Skin of body (tissue), 2 donors: Measurements from ENCODE around the gene SLAIN1. TPM values are rescaled to one million over a fixed set of nuclear protein-coding genes. Genes with fewer than 3 reads are reported as not detected.
A peak's percentile ranks its signal among the peaks of the same experiment; 100 is the strongest.
"Not testable (repeated sequence)": the region's sequence is repeated elsewhere in the genome, so short reads cannot be mapped to it uniquely, and the experiment has no call there.

Experiments
- DNase-seq: peaks from one replicate; lab custom pipeline; 2025; lab: John Stamatoyannopoulos, UW
- total RNA-seq: library from RNA; depleted of rRNA; stranded (reverse); fragments of >200 nt; gene quantifications from one replicate; pipeline ENCODE4 v1.2.3, GENCODE V29; 2014

SLAIN1 gene
- total RNA-seq, result 7.4 TPM

DNA sequence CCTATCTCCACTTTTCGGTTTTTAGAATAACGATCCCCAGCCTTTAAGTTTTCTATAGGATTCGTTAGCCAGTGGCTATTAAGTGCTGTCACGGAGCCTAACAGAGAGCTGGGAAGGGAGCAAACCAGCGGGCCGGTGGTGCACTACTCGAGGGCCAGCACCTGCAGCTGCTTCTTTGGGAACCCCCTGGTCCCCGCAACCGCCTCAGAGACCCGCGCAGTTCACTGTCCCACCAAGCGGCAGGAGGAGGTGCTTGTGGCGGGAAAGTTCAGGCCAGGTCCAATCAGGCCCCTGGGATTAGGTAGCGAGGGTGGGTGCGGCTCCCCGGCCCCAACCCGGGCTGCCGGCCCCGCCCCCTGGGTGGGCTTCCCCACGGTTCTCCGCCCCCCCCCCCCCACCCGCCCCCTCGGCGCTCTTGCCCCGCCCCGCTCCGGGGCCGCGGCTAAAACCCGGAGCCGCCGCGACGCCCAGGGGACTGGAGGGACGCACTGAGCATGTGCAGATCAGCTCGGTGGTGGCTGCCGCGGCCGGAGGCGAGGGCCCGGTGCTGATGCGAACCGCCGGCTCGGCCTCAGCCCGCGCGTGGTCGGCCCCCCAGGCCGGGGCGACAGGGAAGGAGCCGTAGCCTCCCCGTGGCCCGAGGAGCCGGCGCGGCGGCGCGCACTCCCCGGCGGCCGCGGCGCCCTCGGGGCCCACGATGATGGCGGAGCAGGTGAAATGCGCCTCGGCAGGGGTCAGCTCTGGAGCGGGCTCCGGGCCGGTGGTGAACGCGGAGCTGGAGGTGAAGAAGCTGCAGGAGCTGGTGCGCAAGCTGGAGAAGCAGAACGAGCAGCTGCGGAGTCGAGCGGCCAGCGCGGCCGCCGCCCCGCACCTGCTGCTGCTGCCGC, at the start of gene SLAIN1:
Gene SLAIN1, plus strand, starts transcription at position 471 of the 887 bp plus-strand sequence. Its CDS starts 227 bp downstream, at position 698.
- peak; percentile 8 for DNase-seq

DNA sequence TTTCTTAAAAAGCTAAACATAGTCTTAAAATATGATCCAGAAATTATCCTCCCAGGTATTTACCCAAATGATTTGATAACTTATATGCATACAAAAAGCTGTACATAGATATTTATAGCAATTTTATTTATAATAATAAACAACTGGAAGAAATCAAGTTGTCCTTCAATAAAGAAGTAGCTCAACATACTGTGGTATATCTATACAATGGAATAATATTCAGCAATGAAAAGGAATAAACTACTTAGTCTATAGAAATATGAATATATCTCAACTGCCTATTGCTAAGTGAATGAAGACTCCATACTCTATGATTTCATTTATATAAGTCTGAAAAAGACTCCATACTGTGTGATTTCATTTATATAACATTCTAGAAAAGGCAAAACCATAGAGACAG, 47.1 kb upstream of the SLAIN1 start:
- DNase-seq, result no peak

- no peak for DNase-seq
Measured at GRCh38 chr13:77653301-77653700, 44.2 kb upstream of the SLAIN1 start.

DNA sequence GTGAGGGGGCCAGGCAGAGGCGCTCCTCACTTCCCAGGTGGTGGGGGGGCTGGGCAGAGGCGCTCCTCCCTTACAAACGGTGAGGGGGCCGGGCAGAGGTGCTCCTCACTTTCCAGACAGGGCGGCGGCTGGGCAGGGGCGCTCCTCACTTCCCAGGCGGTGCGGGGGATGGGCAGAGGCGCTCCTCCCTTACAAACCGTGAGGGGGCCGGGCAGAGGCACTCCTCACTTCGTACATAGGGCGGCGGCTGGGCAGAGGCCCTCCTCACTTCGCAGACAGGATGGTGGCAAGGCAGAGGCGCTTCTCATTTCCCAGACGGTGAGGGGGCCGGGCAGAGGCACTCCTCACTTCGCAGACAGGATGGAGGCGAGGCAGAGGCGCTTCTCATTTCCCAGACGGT, 37.5 kb upstream of the SLAIN1 start:
- DNase-seq, result not testable (repeated sequence)

DNA sequence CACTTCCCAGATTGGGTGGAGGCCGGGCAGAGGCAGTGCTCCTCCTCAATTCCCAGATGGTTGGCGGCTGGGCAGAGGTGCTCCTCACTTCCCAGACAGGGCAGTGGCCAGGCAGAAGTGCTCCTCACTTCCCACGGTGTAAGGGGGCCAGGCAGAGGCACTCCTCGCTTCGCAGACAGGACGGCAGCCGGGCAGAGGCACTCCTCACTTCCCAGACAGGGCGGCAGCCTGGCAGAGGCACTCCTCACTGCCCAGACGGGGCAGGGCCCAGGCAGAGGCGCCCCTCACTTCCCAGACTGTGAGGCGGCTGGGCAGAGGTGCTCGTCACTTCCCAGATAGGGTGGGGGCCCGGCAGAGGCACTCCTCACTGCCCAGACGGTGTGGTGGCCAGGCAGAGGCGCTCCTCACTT, 36.6 kb upstream of the SLAIN1 start:
- no peak for DNase-seq

GRCh38 chr13:77662301-77662700, 35.2 kb upstream of the SLAIN1 start:
- DNase-seq, result not testable (repeated sequence)

GRCh38 chr13:77662831-77663230, 34.7 kb upstream of the SLAIN1 start:
- not testable (repeated sequence) for DNase-seq

GRCh38 chr13:77674852-77675251, 22.6 kb upstream of the SLAIN1 start:
- no peak for DNase-seq

DNA sequence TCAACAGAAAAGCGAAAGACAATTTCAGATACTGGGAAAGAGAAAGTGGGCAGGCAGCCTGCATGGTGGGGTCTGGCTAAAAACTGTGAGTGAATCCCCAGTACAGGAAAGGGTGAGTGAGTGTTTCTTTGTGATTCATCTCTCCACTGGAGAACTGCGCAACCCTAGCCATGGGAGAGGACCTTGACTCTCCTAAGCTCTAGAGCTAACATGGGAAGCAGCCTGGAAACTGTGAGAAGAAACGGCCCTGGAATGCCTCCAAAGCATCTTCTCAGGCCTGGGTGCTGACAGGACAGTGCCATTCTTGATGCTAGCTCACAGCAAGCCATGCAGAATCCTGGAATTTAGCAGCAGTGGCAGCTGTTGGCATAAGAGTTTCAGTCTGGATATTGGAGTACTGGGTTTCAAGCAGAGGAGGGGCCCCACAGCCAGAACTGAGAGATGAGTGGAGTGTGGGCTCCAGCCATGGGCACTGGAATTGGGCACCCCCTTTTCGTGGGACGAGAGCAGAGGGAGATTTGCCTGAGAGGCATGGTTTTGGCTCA, 18.7 kb upstream of the SLAIN1 start:
- no peak for DNase-seq

GRCh38 chr13:77687799-77688198, 9.7 kb upstream of the SLAIN1 start:
- DNase-seq, result no peak

GRCh38 chr13:77691871-77692270, 5.6 kb upstream of the SLAIN1 start:
- no peak for DNase-seq

- DNase-seq, result no peak
Measured at GRCh38 chr13:77692746-77693448, 4.6 kb upstream of the SLAIN1 start.

DNA sequence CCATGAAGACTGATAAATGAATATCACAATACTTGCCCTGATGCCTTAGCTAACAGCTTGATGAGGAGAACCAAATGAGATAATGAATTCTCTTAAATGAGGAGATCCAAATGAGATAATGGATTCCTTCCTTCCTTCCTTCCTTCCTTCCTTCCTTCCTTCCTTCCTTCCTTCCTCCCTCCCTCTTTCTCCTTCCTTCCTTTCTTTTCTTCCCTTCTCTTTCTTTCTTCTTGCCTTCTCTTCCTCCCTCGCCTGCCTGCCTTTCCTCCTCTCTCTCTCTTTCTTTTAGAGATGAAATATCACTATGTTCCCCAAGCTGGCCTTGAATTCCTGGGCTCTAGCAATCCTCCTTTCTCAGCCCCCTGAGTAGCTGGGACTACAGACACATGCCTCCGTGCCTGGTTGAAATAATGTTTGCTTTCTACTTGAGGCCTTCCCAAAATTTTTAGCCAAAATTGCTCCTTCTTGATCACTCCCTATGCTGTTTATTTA, 4.0 kb upstream of the SLAIN1 start:
- DNase-seq, result no peak

DNA sequence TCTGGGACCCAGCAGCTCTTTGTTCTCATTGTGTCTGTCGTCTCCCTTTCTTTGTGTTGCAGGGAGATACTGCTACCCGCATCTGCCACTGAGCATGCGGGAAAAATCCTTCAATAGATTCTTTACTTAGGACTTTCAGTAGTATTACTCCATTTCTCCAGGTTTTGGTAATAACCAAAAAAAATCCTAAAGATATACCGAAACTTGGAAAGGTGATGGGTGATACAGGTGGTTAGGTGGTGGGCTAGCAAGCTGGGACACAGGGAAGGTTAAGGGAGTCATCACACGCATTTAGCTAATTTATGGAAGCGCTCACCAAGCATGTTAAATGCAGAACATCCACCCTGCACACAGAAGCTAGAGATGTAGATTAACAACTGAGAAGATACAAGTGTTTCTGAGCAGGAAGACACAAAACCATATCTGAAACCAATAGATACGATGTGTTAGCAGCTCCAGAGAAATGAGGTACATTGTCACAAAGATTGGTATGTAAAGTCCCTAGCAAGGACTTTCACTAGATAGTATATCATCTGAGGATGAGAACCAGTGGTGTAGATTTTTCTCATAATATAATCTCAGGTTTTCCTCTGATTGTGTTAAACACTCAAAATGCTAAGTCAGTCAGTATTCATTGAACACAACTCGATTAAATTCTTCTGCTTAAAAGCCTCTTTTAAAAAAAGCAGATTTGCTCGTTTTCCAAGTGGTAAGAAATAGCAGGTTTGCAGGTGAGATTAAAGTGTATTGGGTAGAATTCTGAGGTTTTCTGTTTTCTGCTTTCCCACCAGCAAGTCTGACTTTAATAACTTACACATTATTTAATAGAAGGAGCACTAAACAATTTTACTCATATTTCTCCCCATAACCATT, 1.2 kb upstream of the SLAIN1 start:
- no peak for DNase-seq

DNA sequence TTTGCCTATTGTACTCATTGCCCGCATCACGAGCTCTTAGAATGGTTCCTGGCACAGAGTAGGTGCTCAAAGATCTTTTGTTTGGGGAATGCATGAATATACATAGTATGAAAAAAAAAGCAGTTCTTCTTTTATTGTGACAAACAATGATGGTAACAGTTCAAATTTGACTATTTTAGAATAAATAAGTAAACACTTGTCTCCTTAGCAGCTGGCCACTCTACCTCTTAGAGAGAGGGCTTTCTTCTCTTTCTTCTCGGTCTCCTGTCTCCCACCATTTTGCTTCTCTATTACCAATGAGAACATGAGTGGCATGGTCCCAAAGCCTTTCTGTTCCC, 639 bp upstream of the SLAIN1 start:
- no peak for DNase-seq

GRCh38 chr13:77698201-77699058, 943 bp downstream of the SLAIN1 start:
- peak; percentile 3 for DNase-seq

DNA sequence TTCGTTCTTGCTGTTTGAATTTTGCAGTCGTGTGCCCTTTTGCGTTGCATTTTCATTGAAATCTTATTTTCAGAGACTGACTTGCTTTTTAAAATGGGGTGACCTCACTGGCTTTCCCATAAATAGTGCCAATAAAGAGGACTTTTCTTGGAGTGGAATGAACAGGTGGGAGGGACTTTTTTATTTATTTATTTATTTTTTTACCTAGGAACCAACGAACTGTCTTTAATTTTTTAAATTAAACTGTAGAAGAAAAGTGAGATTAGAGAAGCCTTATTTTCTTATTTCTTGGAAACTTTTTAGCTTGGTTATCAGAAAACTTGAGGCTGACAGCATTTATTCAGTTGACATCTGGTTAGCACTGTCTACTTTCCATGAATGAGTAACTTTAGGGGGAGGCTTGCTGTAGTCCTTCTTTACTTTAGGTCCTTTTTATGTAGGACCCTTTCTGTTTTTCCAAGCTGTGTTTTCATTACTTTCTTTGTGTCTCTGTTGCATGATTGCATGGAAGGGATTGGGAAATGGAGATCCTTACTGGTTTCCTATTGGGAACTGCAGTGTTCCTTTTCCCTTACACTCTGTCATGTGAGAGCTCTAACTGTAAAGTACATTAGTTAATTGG, 1.7 kb downstream of the SLAIN1 start:
- no peak for DNase-seq

- DNase-seq, result no peak
Measured at GRCh38 chr13:77701305-77701704, 3.8 kb downstream of the SLAIN1 start.

GRCh38 chr13:77702366-77702765, 4.9 kb downstream of the SLAIN1 start:
- DNase-seq, result no peak

GRCh38 chr13:77703408-77703807, 5.9 kb downstream of the SLAIN1 start:
- DNase-seq, result no peak
